Stimulated activated CD4-positive, alpha-beta T cell treated with anti-CD3 and anti-CD28 coated beads, TNF-alpha, amount 100 ng/mL, for 1 hour (primary cell): ENCODE results near the gene RAD51C.
"Not testable (repeated sequence)": the region's sequence is repeated elsewhere in the genome, so short reads cannot be mapped to it uniquely, and the experiment has no call there.

Source experiments
- DNase-seq, 3 donors: peaks; one replicate each; pipeline ENCODE4 v3.0.0-alpha.2; 2020; ENCODE audit warnings: low read depth in 3 of 3, low spot score in 1 of 3

Gene RAD51C

GRCh38 chr17:58692239-58693055 lies at the start of gene RAD51C:
Gene RAD51C (plus strand): TSS chr17:58692602. CDS start chr17:58692644, 42 bp downstream.
- DNase-seq, result peak; percentile 55 to 83 (median 60)

GRCh38 chr17:58643147-58643546 lies 49.3 kb upstream of the RAD51C start:
- no peak for DNase-seq

GRCh38 chr17:58648236-58648635 lies 44.2 kb upstream of the RAD51C start:
- DNase-seq, result no peak

GRCh38 chr17:58657962-58658803 lies 34.2 kb upstream of the RAD51C start:
- DNase-seq, result not testable (repeated sequence)

- DNase-seq, result peak; percentile 38 to 64 (median 46)
Observed at GRCh38 chr17:58658804-58659713, 33.3 kb upstream of the RAD51C start.

GRCh38 chr17:58659714-58660084 lies 32.7 kb upstream of the RAD51C start:
- DNase-seq, result not testable (repeated sequence)

- no peak for DNase-seq
Observed at GRCh38 chr17:58660621-58661020, 31.8 kb upstream of the RAD51C start.

- no peak for DNase-seq
Observed at GRCh38 chr17:58661499-58661898, 30.9 kb upstream of the RAD51C start.

GRCh38 chr17:58664302-58664701 lies 28.1 kb upstream of the RAD51C start:
- no peak for DNase-seq

GRCh38 chr17:58665946-58666857 lies 26.2 kb upstream of the RAD51C start:
- no peak for DNase-seq

GRCh38 chr17:58666858-58667267 lies 25.5 kb upstream of the RAD51C start:
- DNase-seq, result peak in 1 of 3 donors; percentile 5

GRCh38 chr17:58667934-58668597 lies 24.3 kb upstream of the RAD51C start:
- DNase-seq, result no peak

- no peak for DNase-seq
Observed at GRCh38 chr17:58668598-58668935, 23.8 kb upstream of the RAD51C start.

GRCh38 chr17:58669853-58670252 lies 22.5 kb upstream of the RAD51C start:
- no peak for DNase-seq

- no peak for DNase-seq
Observed at GRCh38 chr17:58671969-58672368, 20.4 kb upstream of the RAD51C start.

- no peak for DNase-seq
Observed at GRCh38 chr17:58677194-58677880, 15.1 kb upstream of the RAD51C start.

GRCh38 chr17:58678287-58678686 lies 14.1 kb upstream of the RAD51C start:
- not testable (repeated sequence) for DNase-seq

GRCh38 chr17:58679263-58680037 lies 13.0 kb upstream of the RAD51C start:
- no peak for DNase-seq
